ENCODE data around the gene SORCS2. TPM values are rescaled to one million over a fixed set of nuclear protein-coding genes. Genes with fewer than 3 reads are reported as not detected.

SORCS2 gene
- total RNA-seq, 1 donor from 2014 or later = 7.1 TPM

DNA sequence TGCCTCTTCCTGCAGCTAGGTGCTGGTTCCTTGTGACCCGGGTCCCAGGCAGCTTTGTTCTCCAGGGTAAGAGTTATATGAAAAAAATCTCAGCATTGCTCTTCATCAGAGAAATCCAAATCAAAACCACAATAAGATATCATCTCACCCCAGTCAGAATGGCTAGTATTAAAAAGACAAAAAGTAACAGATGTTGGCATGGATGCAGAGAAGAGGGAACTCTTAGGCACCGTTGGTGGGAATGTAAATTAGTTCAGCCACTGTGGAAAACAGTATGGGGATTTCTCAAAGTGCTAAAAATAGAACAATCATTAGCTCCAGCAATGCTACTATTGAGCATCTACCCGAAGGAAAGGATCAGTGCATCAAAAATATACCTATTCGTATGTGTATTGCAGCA lies 61.5 kb downstream of the SORCS2 start:
- DNase-seq (ENCODE audit: low spot score in 2 of 2, unreplicated experiment in 2 of 2) = no peak
- TF ChIP-seq, protein P1, sequence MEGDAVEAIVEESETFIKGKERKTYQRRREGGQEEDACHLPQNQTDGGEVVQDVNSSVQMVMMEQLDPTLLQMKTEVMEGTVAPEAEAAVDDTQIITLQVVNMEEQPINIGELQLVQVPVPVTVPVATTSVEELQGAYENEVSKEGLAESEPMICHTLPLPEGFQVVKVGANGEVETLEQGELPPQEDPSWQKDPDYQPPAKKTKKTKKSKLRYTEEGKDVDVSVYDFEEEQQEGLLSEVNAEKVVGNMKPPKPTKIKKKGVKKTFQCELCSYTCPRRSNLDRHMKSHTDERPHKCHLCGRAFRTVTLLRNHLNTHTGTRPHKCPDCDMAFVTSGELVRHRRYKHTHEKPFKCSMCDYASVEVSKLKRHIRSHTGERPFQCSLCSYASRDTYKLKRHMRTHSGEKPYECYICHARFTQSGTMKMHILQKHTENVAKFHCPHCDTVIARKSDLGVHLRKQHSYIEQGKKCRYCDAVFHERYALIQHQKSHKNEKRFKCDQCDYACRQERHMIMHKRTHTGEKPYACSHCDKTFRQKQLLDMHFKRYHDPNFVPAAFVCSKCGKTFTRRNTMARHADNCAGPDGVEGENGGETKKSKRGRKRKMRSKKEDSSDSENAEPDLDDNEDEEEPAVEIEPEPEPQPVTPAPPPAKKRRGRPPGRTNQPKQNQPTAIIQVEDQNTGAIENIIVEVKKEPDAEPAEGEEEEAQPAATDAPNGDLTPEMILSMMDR (IDR thresholded peaks at IDR 0.05; ENCODE audit: unreplicated experiment) = no peak
- Mint-ChIP-seq H3K27me3 (ENCODE audit: low read depth) (no peaks in the 10 kb centered on the region), H3K4me3 (no peak overlapping the region), H3K9me3 (peaks cover 4% of the 10 kb centered on the region), H3K4me1 (peaks cover 44% of the 10 kb centered on the region), H3K27ac (no peak overlapping the region), H3K36me3 (no peaks in the 10 kb centered on the region)

DNA sequence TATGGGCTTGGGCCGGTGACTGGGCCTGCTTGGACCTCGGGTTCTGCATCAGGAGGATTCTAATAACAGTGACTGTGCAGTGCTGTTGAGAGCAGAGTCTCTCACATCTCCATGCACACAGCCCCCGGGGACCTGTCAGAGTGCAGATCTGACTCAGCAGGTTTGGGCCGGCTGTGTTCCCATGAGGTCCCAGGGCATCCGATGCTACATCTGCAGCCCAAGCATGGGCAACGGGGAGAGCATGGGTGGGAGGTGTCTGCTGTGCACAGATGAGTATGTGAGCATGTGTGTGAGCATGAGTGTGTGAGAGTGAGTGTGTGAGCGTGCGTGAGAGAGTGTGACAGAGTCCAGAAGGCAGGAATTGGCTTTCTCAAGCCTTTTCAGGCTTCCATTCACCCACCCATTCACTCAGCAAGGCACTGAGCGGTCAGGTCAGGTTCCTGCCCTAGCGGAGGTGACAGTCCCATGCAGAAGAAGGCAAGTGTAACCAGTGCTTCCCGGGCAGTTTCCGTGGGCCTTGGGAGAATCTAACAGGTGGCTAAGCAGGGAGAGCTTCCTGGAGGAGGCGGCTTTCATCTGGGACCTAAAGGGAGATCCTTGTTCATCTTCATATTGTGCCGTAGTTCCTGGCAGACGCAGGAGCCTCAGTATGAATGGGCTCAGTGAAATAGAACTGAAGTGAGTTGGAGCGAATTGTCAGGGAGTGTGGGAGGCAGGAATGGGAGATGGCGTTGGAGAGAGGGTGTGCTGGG lies 62.6 kb downstream of the SORCS2 start:
- TF ChIP-seq, protein P1 (IDR thresholded peaks at IDR 0.05; ENCODE audit: unreplicated experiment) = no peak
- Mint-ChIP-seq H3K4me1 (peaks cover 44% of the 10 kb centered on the region), H3K4me3 (no peak overlapping the region), H3K27me3 (ENCODE audit: low read depth) (no peaks in the 10 kb centered on the region), H3K9me3 (no peaks in the 10 kb centered on the region), H3K36me3 (no peaks in the 10 kb centered on the region), H3K27ac (no peak overlapping the region)
- DNase-seq (ENCODE audit: low spot score in 2 of 2, unreplicated experiment in 2 of 2) = no peak

DNA sequence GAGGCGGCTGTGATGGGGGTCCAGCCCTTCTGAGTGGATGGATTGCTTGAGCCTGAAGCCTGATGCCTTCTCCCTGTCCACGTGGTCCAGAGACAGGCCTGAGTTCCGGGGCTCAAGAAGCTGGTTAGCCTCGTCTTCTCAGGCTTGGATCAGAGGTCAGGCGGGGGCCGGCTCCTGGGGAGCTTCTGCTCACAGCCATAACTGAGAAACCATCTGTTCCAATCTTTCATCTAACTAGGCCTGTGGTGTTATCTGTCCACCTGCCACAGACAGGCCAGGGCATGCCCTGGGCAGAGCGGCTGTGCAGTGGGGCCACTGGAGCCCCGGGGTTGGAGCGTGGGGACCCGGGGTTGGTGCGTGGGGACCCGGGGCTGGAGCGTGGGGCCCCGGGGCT lies 63.1 kb downstream of the SORCS2 start:
- no peaks in the 10 kb centered on the region for H3K36me3 Mint-ChIP-seq
- TF ChIP-seq, protein P1 (IDR thresholded peaks at IDR 0.05; ENCODE audit: unreplicated experiment) = no peak
- H3K9me3 Mint-ChIP-seq = no peaks in the 10 kb centered on the region
- H3K4me1 Mint-ChIP-seq = peaks cover 39% of the 10 kb centered on the region
- H3K27ac Mint-ChIP-seq = no peak overlapping the region
- H3K4me3 Mint-ChIP-seq = no peak overlapping the region
- no peak for DNase-seq (ENCODE audit: low spot score in 2 of 2, unreplicated experiment in 2 of 2)
- H3K27me3 Mint-ChIP-seq (ENCODE audit: low read depth) = no peaks in the 10 kb centered on the region

DNA sequence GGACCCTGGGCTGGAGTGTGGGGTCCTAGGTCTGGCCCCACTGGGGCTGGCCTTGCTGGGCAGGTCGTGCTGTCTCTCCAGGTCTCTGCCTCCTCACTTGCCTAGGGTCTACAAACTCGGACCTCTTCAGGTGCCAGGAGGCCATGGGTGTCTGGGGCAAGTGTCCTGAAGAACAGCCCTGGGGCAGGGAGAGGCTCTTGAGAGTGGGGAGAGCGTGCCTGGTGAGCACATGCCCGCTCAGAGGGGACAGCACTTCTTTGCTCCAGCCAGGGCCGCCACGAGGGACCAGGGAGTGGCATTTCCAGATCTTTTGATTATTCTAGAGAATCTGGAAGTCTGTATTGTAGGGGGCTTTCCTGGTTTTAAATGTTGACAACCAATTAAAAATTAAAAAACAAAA lies 63.7 kb downstream of the SORCS2 start:
- H3K4me1 Mint-ChIP-seq = peaks cover 34% of the 10 kb centered on the region
- H3K27ac Mint-ChIP-seq = no peak overlapping the region
- H3K4me3 Mint-ChIP-seq = no peak overlapping the region
- H3K9me3 Mint-ChIP-seq = no peaks in the 10 kb centered on the region
- DNase-seq (ENCODE audit: low spot score in 2 of 2, unreplicated experiment in 2 of 2) = no peak
- H3K27me3 Mint-ChIP-seq (ENCODE audit: low read depth) = no peaks in the 10 kb centered on the region
- H3K36me3 Mint-ChIP-seq = no peaks in the 10 kb centered on the region
- TF ChIP-seq, protein P1 (IDR thresholded peaks at IDR 0.05; ENCODE audit: unreplicated experiment) = no peak

DNA sequence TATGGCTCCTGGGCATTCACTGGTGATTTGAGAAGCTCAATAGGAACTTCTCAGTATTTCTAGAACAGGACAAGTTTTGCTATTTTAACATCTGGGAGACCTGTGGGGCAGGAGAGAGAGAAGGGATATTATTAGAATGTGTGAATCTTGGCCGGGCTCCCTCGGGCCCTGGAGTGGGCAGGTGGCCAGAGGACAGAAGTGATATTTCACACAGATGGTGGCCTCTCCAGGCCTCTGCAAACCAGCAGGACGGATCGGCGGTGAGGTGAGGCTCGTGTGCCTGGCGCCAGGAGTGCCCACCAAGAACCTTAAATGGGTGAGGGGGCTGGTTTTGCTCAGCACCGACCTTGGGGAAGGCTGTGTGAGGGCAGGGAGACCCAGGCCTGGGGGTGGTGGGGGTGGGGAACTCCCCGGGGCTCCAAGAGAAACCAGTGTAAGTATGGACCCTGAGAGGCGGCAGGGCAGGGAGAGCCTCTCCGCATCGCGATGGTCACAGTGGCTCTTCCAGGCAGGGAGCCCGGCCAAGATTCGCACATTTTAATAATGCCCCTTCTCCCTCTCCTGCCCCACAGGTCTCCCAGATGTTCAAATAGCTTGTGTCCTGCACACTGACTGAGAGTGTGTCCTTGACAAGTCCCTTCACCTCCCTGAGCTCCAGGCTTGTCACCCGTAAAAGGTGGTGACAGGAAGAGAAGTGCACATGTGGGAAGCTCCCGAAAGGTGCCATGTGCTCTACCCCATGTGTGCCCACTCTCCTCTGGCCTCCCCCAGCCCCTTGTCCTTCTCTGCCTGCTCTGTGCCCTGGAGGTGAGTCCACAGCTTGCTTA lies 64.9 kb downstream of the SORCS2 start:
- Mint-ChIP-seq H3K27ac (peak overlapping the region; percentile 68), H3K36me3 (no peaks in the 10 kb centered on the region)
- DNase-seq (ENCODE audit: low spot score in 2 of 2, unreplicated experiment in 2 of 2) = no peak

More for the DNA sequence above, 64.9 kb downstream of the SORCS2 start:
- H3K4me3 Mint-ChIP-seq = no peak overlapping the region
- H3K27me3 Mint-ChIP-seq (ENCODE audit: low read depth) = no peaks in the 10 kb centered on the region
- no peaks in the 10 kb centered on the region for H3K9me3 Mint-ChIP-seq
- TF ChIP-seq, protein P1 (IDR thresholded peaks at IDR 0.05; ENCODE audit: unreplicated experiment) = no peak
- H3K4me1 Mint-ChIP-seq = peaks cover 27% of the 10 kb centered on the region

Measured in mesothelial cell of epicardium (in vitro differentiated cells).